Left colon (tissue), 2 donors: ENCODE results near the gene XKR7. TPM values are rescaled to one million over a fixed set of nuclear protein-coding genes. Genes with fewer than 3 reads are reported as not detected.
"Not testable (repeated sequence)": the region's sequence is repeated elsewhere in the genome, so short reads cannot be mapped to it uniquely, and the experiment has no call there.

Source experiments
- ATAC-seq: fragments of 200-7000 bp; cut with Tn5 transposase; one replicate; pipeline ENCODE4 v1.9.1; 2020; ENCODE audit warnings: mild to moderate bottlenecking, moderate library complexity
- DNase-seq, 2 donors: peaks; one replicate each; pipeline ENCODE4 v3.0.0-alpha.2; 2020
- intact Hi-C, 2 donors: fragments of 100-400 bp; cut with DNase I in 1 of 2; cut with micrococcal nuclease in 1 of 2; formaldehyde crosslinking; loops; one replicate each; pipeline versions ENCODE4 v1.11.2 to v1.14.0; 2022; cut with DNase I, micrococcal nuclease
- long read RNA-seq: library from polyadenylated mRNA; unstranded; transcript quantifications from one replicate; pipeline ENCODE4 v2.0.0, GENCODE V29; 2021
- total RNA-seq, 2 donors: library from RNA; stranded (reverse); fragmentation: NEBNext Ultra II Directional; extraction: Animal tissue kit (Norgen Biotek cat#: 25700); gene quantifications; one replicate each; pipeline ENCODE4 v1.2.1, GENCODE V29; 2021
- donor health status: DM: no; HTN: no; CAD: no.
- donor health status: DM: yes; HTN: yes; CAD: no.

XKR7 gene, protein sequence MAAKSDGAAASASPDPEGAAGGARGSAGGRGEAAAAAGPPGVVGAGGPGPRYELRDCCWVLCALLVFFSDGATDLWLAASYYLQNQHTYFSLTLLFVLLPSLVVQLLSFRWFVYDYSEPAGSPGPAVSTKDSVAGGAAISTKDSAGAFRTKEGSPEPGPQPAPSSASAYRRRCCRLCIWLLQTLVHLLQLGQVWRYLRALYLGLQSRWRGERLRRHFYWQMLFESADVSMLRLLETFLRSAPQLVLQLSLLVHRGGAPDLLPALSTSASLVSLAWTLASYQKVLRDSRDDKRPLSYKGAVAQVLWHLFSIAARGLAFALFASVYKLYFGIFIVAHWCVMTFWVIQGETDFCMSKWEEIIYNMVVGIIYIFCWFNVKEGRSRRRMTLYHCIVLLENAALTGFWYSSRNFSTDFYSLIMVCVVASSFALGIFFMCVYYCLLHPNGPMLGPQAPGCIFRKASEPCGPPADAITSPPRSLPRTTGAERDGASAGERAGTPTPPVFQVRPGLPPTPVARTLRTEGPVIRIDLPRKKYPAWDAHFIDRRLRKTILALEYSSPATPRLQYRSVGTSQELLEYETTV
- under 1 TPM; 0.06 to 0.11 TPM for total RNA-seq
- long read RNA-seq, result 0 reads

DNA sequence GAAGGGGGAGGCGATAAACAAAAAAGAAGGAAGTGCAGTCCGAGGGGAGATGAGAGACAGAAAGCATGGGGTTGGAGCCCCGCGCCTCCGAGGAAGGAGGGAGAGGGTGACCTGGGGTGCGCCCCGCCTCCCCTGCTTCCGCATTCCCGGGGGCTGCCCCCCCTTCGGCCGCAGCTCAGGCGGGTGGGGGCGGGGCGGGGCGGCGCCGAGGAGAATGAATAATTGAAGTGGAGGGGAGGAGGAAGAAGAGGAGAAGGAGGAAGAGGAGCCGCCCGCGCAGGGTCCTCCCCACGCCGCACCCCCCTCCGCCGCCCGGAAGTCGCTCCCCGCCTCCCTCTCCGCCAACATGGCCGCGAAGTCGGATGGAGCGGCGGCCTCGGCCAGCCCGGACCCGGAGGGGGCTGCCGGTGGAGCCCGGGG is at the start of gene XKR7:
XKR7 (plus strand) TSS at position 322 of the 420 bp plus-strand sequence; CDS start at position 347, 25 bp downstream.
- no peak for DNase-seq
- no peak for ATAC-seq
- intact Hi-C loops, result no loop called here

DNA sequence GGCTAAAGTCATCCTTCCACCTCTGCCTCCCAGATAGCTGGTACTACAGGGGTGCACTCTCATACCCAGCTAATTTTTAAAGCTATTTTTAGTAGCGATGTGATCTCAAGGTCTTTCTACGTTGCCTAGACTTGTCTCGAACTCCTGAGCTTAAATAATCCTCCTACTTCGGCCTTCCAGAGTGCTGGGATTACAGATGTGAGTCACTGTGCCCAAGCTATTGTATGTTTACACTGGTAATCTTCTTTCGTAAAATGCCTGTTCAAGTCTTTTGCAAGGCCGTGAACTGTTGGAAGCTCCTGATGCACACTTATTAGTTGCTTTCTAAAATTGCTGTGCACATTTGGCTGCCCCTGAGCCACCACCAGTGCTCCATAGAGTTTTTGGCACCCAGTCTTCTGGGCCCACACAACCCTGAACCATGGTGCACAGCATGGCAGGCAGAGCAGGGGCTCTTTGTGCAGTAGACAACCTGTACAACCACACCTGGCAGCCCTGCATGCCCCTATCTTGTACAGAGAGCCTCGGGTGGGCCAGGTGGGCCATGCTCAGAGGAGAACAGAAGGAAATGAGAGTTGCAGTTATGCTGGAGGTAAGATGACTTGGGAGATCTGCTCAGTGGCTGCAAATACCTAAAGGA is 49.4 kb upstream of the XKR7 start:
- intact Hi-C loops, result no loop called here
- DNase-seq (no peak), ATAC-seq (no peak)

DNA sequence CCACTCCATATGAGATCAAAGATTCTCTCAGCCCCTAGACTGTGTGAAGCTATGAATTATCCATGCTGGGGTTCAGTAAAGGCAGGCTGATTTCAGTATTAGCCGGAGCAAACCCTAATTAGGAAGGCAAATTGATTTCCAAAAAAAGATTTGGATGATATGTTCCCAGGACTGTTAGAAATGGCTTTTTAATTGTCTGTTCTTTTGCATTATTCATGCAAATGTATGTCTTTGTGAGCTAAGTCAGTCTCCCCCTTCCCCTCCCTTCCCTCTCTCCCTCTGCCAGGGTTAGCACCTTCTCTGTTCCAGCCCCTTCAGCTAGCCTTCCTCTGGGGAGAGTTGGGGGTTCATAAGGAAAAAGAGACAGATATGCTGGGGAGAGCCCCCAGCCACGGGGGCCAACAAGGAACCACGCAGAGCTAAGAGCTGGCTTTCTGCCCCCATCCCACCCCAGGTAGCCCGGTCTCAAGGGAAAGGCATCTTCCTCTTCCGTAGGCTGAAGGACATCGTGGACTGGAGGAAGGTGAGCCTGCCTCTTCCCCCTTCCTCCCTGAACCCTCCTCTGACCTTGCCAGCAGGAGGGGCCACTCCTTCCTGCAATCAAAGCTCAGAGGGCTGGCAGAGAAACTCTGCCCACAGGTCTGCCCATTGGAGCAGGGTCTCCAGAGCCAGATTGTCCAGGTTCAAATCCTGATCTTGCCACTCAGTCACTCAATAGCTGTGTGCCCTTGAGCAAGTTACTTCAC is 48.4 kb upstream of the XKR7 start:
- no peak for DNase-seq
- intact Hi-C loops, result no loop called here

DNA sequence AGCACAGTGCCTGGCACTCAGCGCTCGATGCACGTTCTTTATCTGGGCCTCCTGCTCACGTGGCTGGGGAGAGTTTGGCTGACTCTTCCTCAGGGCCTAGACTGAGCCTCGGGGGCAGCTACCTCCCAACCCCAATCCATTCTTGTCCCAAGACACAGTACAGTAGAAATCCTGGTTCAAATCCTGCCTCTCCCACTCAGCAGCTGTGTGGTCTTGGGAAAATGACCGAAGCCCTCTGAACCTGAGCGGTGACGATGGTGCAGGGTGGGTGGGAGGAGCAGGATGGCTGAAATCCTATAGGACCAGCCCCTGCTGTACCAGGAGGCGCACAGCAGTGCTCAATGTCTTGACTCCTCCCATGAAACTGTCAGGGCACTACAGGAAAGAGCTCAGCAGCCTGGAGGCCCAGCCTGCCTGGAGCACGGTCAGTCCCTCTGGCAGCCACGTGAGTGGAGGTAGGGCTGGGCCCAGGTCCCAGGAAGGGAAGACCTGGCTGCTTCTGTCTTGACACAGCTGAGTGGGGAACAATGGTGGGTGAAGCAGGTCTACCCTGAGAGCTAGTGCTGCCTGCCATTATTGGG is 47.6 kb upstream of the XKR7 start:
- intact Hi-C loops, result no loop called here
- ATAC-seq, result no peak
- no peak for DNase-seq

More for the DNA sequence above, 48.4 kb upstream of the XKR7 start:
- ATAC-seq, result no peak

DNA sequence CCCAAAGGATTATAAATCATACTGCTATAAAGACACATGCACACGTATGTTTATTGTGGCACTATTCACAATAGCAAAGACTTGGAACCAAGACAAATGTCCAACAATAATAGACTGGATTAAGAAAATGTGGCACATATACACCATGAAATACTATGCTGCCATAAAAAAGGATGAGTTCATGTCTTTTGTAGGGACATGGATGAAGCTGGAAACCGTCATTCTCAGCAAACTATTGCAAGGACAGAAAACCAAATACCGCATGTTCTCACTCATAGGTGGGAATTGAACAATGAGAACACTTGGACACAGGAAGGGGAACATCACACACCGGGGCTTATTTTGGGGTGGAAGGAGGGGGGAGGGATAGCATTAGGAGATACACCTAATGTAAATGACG is 46.5 kb upstream of the XKR7 start:
- DNase-seq, ATAC-seq, intact Hi-C loops: not testable (repeated sequence)

DNA sequence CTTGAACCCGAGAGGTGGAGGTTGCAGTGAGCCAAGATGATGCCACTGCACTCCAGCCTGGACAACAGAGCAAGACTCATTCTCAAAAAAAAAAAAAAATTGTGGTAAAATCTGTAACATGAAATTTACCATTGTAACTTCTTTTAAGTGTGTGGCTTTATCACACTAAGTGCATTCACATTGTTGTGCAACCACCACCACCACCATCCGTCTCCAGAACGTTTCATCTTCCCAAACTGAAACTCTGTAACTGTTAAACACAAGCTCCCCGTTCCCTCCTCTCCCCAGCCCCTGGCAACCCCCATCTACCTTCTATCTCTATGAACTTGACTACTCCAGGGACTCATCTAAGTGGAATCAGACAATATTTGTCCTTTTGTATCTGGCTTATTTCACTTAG is 45.8 kb upstream of the XKR7 start:
- DNase-seq (no peak), ATAC-seq (no peak)
- intact Hi-C loops, result no loop called here

DNA sequence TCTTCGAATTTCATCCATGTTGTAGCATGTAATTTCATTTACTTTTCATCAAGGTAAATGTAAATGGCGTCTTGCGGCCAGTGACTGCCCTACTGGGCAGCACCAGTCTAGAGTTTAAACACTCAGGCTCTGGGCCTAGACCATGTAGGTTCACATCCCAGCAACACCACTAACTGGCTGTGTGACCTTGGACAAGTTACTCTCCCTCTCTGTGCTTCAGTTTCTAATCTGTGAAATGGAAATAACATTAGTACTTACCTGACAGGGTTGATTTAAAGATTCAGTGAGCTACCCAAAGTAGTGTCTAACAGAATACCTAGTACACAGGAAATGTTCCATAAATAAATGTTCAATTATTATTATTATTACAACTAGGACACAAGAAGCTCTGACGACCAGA is 45.4 kb upstream of the XKR7 start:
- ATAC-seq, result no peak
- intact Hi-C loops, result no loop called here
- DNase-seq, result no peak

DNA sequence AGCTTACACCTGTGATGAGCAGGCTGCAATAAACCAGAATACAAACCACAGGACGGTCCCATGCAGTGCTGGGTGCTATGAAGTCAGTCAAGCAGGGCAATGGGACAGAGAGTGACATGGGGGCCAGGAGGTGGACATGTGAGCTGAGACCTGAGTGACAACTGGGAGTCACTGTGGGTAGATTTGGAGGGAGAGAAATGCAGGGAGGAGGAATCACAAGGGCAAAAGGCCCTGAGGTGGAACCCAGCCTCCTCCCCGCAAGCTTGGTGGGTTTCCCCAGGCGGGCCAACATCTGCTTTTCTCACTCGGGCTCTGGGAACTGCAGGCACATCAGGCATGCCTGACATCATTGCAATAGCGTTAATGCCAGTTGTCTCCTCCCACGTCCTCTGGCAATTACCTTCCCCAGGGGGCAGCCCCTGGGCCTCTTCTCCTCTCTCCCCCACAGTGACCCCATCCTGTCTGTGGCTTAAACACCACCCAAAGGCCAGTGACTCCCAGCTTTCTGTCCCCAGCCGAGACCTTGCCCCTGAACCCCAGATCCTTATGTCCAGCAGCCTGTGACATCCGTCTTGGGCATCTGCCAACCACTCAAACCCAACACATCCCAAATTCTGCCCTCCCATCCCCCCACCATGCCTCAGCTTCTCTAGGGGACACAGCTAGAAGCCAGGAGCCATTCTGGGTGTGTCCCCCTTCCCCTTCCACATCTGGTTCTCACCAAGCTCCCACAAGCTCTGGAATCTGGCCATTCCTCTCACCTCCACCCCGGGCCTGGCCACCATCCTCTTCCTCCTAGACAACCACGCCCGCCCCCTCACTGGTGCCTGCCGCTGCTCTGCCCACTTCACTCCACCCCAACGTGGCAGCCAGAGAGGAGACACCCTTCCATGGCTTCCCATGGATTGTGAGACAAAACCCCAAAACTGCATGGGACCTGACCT is 44.3 kb upstream of the XKR7 start:
- intact Hi-C loops, result no loop called here
- no peak for DNase-seq
- ATAC-seq, result no peak

DNA sequence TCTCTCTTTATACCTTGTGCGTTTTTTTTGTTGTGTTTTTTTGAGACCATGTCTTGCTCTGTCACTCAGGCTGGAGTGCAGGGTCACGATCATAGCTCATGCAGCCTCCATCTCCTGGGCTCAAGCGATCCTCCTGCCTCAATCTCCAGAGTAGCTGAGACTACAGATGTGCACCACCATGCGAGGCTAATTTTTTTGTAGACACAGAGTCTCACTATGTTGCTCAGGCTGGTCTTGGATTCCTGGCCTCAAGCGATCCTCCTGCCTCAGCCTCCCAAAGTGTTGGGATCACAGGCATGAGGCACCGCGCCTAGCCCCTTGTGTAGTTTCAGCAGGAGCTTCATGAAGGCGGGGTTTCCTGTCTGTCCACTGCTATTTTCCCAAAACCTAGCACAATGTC is 43.4 kb upstream of the XKR7 start:
- no peak for DNase-seq
- intact Hi-C loops, result no loop called here
- no peak for ATAC-seq

DNA sequence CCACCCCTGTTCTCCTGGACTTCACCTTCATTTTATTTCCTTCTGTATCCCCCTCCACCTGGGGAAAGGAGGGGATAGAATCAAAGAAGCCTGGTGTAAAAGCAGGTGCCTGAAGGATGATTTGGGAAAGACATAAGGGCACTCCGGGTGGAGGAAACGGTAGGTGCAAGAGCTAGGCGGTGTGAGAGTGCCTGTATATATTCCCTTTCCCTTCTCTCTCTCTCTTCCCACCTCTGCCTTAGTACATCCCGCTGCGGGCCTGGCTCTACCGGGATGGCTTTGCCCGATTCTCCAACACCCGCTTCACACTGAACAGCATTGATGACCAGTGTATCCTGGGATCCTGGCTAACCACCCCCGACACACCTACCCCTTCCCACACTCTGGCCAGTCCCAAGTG is 42.3 kb upstream of the XKR7 start:
- no peak for DNase-seq
- intact Hi-C loops, result no loop called here
- ATAC-seq, result no peak

DNA sequence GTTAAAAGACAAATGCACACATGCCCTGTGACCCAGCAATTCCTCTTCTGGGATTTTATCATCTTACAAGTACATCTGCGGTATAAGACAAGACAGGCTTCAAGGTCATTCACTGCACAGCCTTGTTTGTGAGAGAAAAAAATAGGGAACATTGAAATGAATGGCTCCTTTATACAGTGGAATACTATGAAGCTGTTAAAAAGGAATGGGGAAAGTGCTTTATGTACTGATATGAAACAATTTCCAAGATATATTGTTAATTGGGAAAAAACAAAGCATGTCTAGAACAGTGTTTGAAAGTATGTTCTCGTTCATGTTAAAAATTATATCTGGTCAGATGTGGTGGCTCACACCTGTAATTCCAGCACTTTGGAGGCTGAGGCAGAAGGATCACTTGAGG is 41.5 kb upstream of the XKR7 start:
- DNase-seq (no peak), ATAC-seq (no peak)
- intact Hi-C loops, result no loop called here

DNA sequence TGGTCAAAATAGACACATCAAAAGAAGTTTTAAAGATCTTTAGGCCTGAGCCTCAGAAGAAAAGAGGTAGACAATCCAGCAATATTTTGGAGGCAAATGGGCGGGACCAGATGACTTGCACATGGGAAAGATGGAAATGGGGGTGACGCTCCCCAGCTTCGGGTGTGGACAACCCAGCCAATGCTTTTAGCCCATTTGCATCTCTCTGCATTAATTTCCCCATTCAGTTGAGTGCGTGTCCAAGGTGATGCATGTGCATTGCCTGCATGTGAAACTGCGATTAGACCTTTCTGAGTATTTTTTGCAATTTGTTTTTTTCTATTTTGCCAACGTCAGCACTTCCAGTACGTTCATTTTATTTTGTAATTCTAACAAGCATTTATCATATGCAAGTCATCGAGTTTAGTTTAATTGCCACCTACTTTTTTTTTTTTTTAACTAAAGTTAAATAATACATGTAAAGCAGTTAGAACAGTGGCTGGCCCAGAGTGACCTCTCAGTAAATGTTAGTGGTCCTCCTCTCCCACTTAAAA is 40.3 kb upstream of the XKR7 start:
- DNase-seq (no peak), ATAC-seq (no peak)
- intact Hi-C loops, result no loop called here

DNA sequence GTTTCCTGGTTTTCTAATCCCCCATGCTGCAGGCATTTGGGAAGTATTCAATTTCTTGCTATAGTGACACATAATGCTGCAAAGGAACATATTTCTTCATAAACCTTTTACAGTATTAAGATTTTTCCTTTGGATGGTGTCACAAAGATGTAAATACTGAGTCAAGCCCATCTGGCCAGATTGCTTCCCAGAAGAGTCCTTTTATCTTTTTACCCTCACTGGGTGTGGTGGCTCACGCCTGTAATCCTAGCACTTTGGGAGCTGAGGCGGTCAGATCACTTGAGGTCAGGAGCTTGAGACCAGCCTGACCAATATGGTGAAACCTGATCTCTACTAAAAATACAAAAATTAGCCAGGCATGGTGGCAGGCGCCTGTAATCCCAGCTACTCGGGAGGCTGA is 38.3 kb upstream of the XKR7 start:
- intact Hi-C loops, DNase-seq, ATAC-seq: not testable (repeated sequence)

DNA sequence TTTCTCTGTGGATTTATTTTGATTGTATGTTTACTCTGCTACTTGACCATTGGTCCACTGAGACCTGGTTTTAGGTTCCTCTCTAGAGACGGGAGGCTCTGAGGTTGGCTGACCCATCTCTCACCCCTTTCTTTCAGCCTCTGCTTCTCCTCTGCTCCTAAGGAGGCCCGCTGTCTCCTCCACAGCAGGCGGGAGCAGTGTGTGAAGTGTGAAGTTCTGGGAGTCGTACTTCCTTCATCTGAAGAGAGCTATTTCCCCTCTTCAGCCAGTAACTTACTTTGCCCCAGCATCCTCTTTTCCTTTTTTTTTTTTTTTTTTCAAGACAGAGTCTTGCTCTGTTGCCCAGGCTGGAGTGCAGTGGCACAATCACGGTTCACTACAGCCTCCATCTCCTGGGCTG is 37.2 kb upstream of the XKR7 start:
- ATAC-seq (no peak), DNase-seq (no peak)
- intact Hi-C loops, result no loop called here

DNA sequence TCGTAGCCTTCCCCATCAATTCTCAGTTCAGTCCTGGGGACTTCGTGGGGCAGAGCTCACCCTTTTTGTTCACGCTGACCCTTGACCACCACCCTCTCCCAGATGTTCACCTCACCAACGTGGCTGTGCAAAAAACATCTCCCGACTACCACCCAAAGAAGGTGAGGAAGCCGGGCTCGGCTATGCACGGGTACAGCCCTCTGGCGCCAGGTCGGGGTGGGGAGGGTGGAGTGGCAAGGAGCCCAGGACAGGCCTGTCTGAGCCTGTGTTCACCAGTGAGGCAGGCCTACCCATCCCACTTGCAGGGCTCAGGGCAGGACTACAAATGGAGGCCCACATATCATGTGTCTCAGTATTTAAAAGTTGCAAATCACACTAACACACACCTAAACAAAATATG is 34.3 kb upstream of the XKR7 start:
- intact Hi-C loops, result no loop called here
- no peak for ATAC-seq
- DNase-seq, result no peak

DNA sequence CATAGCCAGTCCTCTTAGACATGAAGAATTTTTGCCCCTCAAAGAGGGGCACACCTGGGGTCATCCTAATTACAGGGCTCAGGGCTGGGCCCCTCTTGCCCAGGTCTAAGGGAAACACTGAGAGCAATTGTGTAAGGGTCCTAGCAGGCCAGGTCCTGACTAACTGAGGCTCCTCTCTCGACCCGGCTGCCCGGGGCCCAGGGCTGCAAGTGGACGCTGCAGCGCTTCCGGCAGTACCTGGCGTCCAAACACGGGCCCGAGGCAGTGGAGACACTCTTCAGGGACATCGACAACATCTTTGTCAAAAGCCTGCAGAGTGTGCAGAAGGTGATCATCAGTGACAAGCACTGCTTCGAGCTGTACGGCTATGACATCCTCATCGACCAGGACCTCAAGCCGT is 33.5 kb upstream of the XKR7 start:
- ATAC-seq, result no peak
- intact Hi-C loops, result no loop called here

DNA sequence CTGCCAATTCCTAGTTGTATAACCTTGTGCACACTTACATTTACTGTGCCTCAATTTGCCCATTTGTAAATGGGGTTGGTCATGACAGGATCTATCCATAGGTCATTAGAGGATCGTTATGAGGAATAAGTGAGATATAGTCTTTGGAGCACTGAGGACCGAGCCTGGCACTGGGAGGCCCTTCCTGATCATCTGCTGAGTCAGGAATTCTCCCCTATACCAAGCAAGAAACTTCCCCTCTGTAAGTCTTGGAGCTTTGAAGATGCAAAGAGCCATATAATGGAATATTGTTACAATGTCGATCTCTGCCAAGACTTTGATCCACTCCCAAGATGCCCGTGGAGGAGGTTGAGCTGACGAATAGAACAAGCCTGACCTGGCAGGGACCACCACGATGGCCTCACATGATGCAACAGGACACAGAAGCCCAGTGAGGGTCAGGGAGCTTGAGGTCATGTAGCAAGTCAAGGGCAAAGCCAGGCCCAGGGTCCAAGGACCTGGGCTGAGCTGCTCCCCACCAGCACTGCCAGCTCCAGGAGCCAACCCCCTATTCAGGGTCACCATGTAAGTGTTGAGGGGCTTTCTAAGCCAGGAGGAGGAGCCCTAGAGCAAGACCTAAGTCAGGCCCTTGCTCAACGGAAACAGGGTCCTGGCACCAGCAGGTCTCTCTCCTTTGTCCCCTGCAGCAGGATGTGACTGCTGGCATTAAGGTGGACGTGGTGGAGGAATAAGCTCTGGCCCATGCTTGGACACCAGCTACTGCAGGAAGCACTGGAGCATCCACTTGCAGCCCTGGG is 32.8 kb upstream of the XKR7 start:
- DNase-seq (no peak), ATAC-seq (no peak)
- intact Hi-C loops, result no loop called here

More for the DNA sequence above, 33.5 kb upstream of the XKR7 start:
- no peak for DNase-seq
